Colonic mucosa (tissue), 4 donors: ENCODE data around the gene COL4A6. TPM values are rescaled to one million over a fixed set of nuclear protein-coding genes. Genes with fewer than 3 reads are reported as not detected.

ENCODE experiments used
- DNase-seq: peaks from one replicate; pipeline ENCODE4 v3.0.0-alpha.2; 2020
- H3K27ac ChIP-seq: fragments of 200-600 bp; one replicate; pipeline ENCODE4 v1.8.0; 2021
- H3K27me3 ChIP-seq: fragments of 200-600 bp; one replicate; pipeline ENCODE4 v1.8.0; 2021
- H3K36me3 ChIP-seq: fragments of 200-600 bp; one replicate; pipeline ENCODE4 v1.8.0; 2021
- H3K4me1 ChIP-seq: fragments of 200-600 bp; one replicate; pipeline ENCODE4 v1.8.0; 2021; ENCODE audit warnings: mild to moderate bottlenecking
- H3K4me3 ChIP-seq: fragments of 200-600 bp; one replicate; pipeline ENCODE4 v1.8.0; 2021
- H3K9ac ChIP-seq, 2 donors: one replicate each; pipeline ENCODE4 v1.7.0; 2013; ENCODE audit warnings: control low read depth in 2 of 2, low read depth in 2 of 2, low read length in 2 of 2
- H3K9me3 ChIP-seq: fragments of 200-600 bp; one replicate; pipeline ENCODE4 v1.8.0; 2021
- intact Hi-C: fragments of 100-400 bp; cut with DNase I; formaldehyde crosslinking; loops from one replicate; pipeline ENCODE4 v1.14.1; 2022
- total RNA-seq, 2 donors: library from RNA; stranded (reverse); fragmentation: NEBNext Ultra II Directional in 1 of 2; extraction: Animal tissue kit (Norgen Biotek cat#: 25700) in 1 of 2; gene quantifications; one replicate each; pipeline ENCODE4 v1.2.1, GENCODE V29; 2021
- TF ChIP-seq, protein P1 (sequence below): fragments of 200-600 bp; IDR thresholded peaks from one replicate; pipeline ENCODE4 v1.8.0; 2022; ENCODE audit warnings: antibody characterized with exemption, mild to moderate bottlenecking
- donor health status: healthy.
- donor health status: DM: no; HTN: no; CAD: no.
- donor health status: DM: no; HTN: no; CAD: no.

The COL4A6 gene
- total RNA-seq, 2 donors from 2014 or later = 1.1 to 1.8 TPM

DNA sequence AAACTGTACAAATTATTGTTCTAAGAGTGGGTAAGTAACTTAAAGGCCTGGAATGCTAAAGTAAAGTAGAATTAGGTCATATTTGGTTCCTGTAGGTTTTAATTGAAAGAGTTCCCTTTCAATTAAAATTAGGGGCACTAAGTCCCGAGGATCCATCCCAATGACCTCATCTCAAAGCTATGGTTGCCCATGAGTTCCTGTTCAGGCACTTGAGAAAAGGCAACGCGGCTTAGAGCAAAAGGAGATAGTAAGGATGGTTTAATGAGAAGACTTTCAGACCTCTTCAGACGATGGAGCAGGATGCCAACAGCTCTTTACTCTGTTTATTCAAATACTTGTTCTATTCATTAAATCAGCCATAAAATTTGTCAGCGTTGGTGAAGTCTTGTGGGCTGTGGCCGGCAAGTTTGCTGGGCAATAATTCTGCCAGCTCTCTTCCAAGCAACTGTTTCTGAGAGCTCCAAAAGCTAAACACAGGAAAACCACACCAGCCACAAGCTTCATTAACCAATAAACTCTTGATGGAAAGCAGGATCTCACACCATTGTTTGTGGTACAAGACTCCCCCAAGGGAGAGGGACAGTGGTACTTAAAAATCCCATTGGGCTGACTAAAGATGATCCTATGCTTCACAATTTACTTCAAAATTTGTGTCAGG, 167.4 kb downstream of the COL4A6 start:
- no peak for DNase-seq
- Histone ChIP-seq H3K9me3 (no peaks in the 10 kb centered on the region), H3K4me3 (no peak overlapping the region), H3K9ac (no peak overlapping the region), H3K4me1 (no peaks in the 10 kb centered on the region), H3K27ac (no peak overlapping the region), H3K27me3 (no peaks in the 10 kb centered on the region), H3K36me3 (no peaks in the 10 kb centered on the region)
- TF ChIP-seq, protein P1, sequence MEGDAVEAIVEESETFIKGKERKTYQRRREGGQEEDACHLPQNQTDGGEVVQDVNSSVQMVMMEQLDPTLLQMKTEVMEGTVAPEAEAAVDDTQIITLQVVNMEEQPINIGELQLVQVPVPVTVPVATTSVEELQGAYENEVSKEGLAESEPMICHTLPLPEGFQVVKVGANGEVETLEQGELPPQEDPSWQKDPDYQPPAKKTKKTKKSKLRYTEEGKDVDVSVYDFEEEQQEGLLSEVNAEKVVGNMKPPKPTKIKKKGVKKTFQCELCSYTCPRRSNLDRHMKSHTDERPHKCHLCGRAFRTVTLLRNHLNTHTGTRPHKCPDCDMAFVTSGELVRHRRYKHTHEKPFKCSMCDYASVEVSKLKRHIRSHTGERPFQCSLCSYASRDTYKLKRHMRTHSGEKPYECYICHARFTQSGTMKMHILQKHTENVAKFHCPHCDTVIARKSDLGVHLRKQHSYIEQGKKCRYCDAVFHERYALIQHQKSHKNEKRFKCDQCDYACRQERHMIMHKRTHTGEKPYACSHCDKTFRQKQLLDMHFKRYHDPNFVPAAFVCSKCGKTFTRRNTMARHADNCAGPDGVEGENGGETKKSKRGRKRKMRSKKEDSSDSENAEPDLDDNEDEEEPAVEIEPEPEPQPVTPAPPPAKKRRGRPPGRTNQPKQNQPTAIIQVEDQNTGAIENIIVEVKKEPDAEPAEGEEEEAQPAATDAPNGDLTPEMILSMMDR = no peak
- intact Hi-C loops = no loop called here

DNA sequence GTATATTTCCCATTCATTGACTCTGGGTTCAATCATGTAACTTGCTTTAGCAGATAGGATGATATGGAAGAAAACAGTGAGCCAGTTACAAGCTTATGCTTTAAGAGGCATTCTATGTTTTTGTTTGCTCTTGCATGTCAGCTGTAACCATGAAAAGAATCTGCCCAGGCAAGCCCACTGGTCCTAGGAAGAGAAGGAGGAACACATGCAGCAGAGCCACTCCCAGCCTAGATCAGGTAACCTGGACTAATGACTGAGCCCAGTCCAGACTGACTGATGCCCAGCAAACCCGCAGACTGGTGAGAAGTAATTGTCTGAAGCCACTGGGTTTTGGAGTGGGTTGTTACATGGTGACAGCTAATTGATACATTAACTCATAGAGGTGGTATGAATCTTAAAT, 167.9 kb downstream of the COL4A6 start:
- TF ChIP-seq, protein P1 = no peak
- no peak overlapping the region for H3K4me3 ChIP-seq
- no peak overlapping the region for H3K9ac ChIP-seq
- H3K27me3 ChIP-seq = no peaks in the 10 kb centered on the region
- DNase-seq = no peak
- intact Hi-C loops = no loop called here
- no peaks in the 10 kb centered on the region for H3K4me1 ChIP-seq
- no peaks in the 10 kb centered on the region for H3K36me3 ChIP-seq
- H3K9me3 ChIP-seq = no peaks in the 10 kb centered on the region
- no peak overlapping the region for H3K27ac ChIP-seq

DNA sequence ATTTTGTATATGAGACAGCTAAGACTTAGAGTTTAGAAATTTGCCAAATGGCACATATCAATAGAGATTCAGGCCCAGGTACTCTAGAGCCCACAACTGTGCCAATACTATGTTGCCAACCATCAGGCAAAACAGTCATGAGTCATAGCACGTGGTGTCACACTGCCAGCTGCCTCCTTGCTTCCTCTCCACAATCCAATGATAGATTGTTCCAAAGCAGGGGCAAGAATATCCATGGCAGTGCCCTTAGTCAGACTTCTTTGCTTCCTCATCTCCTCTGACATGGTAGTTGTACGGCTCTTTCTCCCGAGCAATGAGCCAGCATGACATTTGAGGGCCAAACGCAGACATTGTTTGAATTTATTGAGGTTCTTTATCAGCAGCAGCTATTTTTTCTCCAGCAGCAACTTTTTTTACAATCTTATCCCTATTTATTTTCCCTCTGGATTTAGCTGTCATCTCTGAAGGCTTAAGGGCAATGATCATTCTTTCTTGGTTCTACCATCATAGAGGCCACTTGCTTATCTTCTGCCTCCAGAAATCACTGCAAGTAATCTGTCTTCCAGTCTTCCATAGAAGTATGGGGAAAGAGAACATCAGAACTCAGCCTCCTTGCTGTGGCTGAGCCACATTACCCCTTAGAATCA, 169.7 kb downstream of the COL4A6 start:
- TF ChIP-seq, protein P1 = no peak
- Histone ChIP-seq H3K9ac (no peak overlapping the region), H3K4me1 (no peaks in the 10 kb centered on the region), H3K27me3 (no peaks in the 10 kb centered on the region), H3K27ac (no peak overlapping the region), H3K4me3 (no peak overlapping the region), H3K9me3 (no peaks in the 10 kb centered on the region), H3K36me3 (no peaks in the 10 kb centered on the region)
- intact Hi-C loops = no loop called here
- no peak for DNase-seq

DNA sequence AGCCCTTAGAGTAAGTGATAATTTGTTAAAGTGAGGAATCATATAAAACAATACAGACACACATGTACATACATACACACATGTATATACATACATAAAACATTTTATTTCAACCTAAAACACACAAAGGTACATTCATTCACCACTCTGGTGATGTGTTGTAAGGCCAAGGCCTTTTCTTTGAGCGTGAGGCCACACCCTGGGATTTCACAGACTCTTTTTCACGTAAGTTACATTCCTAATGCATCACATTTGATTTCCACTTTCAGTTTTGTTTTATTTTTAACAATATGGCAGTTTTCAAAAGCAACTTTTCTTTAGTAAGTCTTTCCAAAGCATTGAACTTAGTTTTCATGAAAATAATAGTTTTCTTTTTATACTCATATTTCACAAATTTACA, 170.7 kb downstream of the COL4A6 start:
- Histone ChIP-seq H3K4me1 (no peaks in the 10 kb centered on the region), H3K27me3 (no peaks in the 10 kb centered on the region), H3K9me3 (no peaks in the 10 kb centered on the region), H3K4me3 (no peak overlapping the region), H3K27ac (no peak overlapping the region), H3K9ac (no peak overlapping the region), H3K36me3 (no peaks in the 10 kb centered on the region)
- intact Hi-C loops = no loop called here
- no peak for DNase-seq
- TF ChIP-seq, protein P1 = no peak

DNA sequence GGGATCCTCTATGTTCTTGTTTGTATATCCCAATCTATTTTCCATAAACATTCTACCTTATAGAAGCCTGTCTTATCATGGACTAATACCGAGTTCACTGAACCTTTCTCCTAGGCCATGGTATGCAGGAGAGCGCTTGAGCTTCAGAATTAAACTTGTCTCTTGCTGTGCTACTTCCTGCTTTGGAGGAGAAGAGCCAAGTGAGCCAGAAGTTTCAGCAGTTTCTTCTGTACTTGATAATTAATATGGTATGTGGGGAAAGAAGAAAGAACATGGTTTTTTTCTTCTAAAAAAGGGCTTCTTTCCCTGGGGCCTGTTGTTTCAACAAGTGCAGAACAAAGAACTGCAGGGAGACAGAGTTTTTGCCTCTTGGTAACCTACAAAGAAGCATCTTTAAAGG, 173.8 kb downstream of the COL4A6 start:
- TF ChIP-seq, protein P1 = no peak
- intact Hi-C loops = no loop called here
- H3K4me1 ChIP-seq = no peaks in the 10 kb centered on the region
- H3K9ac ChIP-seq = no peak overlapping the region
- H3K27me3 ChIP-seq = no peaks in the 10 kb centered on the region
- H3K4me3 ChIP-seq = no peak overlapping the region
- no peaks in the 10 kb centered on the region for H3K9me3 ChIP-seq
- H3K27ac ChIP-seq = no peak overlapping the region
- no peak for DNase-seq
- H3K36me3 ChIP-seq = no peaks in the 10 kb centered on the region
